C4-2B (cell line): Measurements from ENCODE around the gene ACADS.

Experiments used
- ZFX ChIP-seq: fragments of 450-650 bp; IDR thresholded peaks from 2 replicates; pipeline ENCODE4 v1.6.1; 2017
- TF ChIP-seq, protein P1 (sequence below): fragments of 450-650 bp; conservative IDR thresholded peaks from 2 replicates; pipeline ENCODE4 v1.5.1; 2017; ENCODE audit warnings: mild to moderate bottlenecking

DNA sequence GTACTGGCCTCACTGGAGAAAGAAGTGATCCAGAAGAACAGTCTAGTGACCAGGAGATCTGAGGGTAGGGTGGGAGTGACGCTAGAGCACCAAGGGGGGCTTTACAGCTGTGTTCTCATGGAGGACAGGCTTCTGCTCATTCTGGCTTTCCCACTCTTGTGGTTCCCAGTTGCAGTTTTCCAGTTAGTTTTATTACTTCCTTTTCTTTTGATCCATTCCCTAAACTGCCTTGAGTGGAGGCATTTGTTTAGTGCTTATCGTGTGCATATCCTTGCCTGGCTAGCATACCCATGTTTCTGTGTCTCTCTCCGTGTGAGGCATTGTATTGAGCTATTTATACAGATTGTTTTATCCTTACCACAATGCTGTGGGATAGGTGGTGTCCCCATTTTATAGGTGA, 34.6 kb upstream of the ACADS start:
- TF ChIP-seq, protein P1, sequence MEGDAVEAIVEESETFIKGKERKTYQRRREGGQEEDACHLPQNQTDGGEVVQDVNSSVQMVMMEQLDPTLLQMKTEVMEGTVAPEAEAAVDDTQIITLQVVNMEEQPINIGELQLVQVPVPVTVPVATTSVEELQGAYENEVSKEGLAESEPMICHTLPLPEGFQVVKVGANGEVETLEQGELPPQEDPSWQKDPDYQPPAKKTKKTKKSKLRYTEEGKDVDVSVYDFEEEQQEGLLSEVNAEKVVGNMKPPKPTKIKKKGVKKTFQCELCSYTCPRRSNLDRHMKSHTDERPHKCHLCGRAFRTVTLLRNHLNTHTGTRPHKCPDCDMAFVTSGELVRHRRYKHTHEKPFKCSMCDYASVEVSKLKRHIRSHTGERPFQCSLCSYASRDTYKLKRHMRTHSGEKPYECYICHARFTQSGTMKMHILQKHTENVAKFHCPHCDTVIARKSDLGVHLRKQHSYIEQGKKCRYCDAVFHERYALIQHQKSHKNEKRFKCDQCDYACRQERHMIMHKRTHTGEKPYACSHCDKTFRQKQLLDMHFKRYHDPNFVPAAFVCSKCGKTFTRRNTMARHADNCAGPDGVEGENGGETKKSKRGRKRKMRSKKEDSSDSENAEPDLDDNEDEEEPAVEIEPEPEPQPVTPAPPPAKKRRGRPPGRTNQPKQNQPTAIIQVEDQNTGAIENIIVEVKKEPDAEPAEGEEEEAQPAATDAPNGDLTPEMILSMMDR = no peak
- no peak for TF ChIP-seq ZFX
